GM19467 (cell line): Measurements from ENCODE around the gene ACOT6.
A peak's percentile ranks its signal among the peaks of the same experiment; 100 is the strongest.
"Not testable (repeated sequence)": the region's sequence is repeated elsewhere in the genome, so short reads cannot be mapped to it uniquely, and the experiment has no call there.

Source experiments
- ATAC-seq: cut with Tn5 transposase; IDR thresholded peaks from one replicate; pipeline ENCODE4 v1.9.1; 2021; ENCODE audit warnings: mild to moderate bottlenecking, moderate library complexity; ENCODE audit not compliant: unreplicated experiment

Gene ACOT6

DNA sequence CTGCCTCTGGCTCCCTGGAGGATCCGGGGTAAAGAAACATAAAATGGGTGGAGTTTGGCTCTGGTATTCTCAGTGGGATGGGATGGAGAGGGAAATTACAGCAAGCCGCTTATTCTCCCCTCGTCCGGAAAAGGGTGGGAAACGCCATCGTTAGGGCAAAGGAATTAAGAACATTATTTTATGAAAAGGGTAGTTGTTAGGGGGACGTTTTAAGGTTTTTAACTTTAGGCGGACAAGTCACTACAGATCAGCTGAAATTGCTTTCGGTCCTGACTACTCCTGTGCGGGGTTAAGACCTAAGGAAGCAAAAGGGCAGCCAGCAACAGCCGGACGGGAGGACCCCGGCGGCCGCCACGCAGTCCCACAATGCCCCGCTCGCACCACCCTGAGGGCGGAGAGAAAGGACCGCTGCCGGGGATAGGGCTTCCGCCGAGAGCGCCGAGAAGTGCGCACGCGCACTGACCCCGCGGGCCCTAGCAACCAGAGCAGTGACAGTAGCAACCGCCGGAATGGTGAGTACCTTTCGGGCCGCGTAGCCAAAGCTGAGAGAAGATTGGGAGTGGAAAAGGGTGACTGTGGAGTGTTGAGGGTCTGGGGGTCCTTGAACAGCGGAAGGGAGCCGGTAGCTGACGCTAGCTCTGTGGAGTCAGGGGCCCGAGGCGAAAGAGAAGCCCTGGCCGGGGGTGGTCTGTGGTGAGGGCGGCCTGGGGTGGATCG is 32.4 kb downstream of the ACOT6 start, which contains the start of gene DNAL1:
Gene DNAL1 (plus strand): TSS at position 456 of the 717 bp plus-strand sequence. CDS start 54 bp downstream, at position 510.
- ATAC-seq = peak; percentile 94

DNA sequence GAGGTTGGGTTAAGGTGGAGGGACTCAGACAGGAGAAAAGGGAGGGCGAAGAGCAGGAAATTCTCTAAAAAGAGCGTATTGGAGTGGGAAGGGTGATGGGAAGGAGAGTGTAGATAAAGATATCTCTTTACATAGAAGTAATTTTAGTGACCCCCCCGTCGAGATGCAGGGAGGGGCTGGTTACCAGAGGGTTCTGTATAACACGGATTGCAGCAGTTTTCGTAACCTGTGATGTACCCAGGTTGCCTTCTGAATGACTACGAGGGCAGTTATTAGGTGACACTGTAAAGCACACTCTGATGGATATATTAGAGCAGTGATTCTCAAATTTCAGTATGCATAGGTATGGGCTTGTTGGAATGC is 32.9 kb downstream of the ACOT6 start:
- ATAC-seq = no peak

- ATAC-seq = no peak
Measured at GRCh38 chr14:73651005-73651404, 38.7 kb downstream of the ACOT6 start.

DNA sequence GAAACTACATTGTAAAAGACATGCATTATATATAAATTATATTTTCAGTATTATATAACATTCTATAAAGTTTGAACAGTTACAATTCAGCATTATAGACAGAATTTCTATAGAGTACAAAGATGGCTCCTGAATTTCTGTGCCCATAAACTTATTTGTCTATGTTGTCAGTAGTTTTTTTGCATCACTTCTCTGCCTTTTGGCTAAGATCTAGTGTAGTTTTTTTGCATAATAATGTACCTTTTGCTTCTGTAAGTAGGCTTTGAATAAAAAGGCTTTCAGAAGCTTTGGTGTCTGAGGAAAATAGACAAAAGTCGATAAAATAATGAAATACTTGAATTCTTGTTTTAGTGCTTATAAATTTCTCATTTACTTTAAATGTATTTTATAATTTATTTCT is 43.5 kb downstream of the ACOT6 start:
- ATAC-seq = no peak

DNA sequence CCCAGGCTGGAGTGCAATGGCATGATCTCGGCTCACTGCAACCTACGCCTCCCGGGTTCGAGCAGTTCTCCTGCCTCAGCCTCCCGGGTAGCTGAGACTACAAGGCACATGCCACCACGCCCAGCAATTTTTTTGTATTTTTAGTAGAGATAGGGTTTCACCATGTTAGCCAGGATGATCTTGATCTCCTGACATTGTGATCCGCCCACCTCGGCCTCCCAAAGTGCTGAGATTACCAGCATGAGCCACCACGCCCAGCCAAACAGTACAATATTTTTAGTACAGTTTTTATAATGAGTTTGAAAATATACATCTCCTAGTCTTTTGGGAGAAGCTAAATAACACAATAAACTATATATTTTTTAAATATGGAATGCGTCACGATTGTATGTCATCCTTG is 46.9 kb downstream of the ACOT6 start:
- ATAC-seq = not testable (repeated sequence)

- ATAC-seq = no peak
Measured at GRCh38 chr14:73660511-73660910, 48.2 kb downstream of the ACOT6 start.

DNA sequence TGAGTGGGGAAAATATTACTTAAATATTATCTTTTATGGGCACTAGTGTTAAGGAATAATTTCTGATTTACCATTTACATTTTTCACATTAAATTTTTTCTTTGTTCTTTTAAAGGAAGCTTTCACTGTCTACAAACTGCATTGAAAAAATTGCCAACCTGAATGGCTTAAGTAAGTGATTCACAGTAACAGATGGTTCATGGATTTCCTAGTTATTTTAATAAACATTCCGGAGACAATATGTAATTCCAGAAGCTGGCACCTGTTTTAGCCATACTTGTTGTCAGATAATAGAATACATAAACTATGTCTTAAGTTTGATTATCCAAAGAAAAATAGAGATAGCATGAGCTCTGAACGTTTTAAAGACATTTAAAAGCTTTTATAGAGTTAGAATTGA is 49.6 kb downstream of the ACOT6 start:
- ATAC-seq = no peak

DNA sequence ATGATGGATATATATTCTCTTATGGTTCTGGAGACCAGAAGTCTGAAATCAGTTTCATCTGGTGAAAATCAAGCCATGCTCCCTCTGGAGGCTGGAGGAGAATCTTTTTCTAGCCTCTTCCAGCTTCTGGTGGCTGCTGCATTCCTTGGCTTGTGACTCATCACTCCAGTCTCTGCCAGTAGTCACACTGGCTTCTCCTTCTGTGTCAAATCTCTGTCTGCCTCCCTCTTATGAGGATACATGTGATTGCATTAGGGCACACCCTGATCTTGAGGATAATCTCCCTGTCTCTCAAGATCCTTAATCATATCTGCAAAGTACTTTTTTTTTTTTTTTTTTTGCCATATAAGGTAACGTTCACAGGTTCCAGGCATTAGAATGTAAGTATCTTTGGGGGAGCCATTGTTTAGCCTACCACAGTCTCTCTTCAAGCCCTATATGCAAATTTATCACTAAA is 50.2 kb downstream of the ACOT6 start:
- ATAC-seq = no peak

- ATAC-seq = no peak
Measured at GRCh38 chr14:73663548-73664212, 51.4 kb downstream of the ACOT6 start.

- ATAC-seq = no peak
Measured at GRCh38 chr14:73665130-73665529, 52.8 kb downstream of the ACOT6 start.

DNA sequence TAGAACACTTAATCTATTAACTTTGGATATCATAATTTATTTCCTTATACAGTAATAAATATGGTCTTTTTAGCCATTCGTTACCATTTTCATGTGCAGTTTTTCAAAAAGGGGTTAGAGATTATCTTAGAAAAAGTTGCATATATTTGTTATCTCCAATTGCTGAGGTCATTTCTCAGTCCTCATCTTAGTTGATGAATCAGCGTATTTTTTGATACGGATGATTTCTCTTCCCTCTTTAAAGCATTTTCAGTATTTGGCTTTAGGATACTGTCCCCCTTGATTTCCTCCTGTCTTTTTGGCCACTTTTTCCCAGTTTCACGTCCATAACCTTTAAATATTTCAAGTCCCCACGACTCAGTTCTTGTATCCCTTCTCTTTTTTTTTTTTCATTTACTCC is 54.3 kb downstream of the ACOT6 start:
- no peak for ATAC-seq

- no peak for ATAC-seq
Measured at GRCh38 chr14:73667854-73668253, 55.5 kb downstream of the ACOT6 start.
